Lower lobe of right lung (tissue), 2 donors: ENCODE results near the gene DPP6. TPM values are rescaled to one million over a fixed set of nuclear protein-coding genes. Genes with fewer than 3 reads are reported as not detected.
A peak's percentile ranks its signal among the peaks of the same experiment; 100 is the strongest.
"Not testable (repeated sequence)": the region's sequence is repeated elsewhere in the genome, so short reads cannot be mapped to it uniquely, and the experiment has no call there.

Source experiments
- ATAC-seq, 2 donors: fragments of 200-7000 bp; cut with Tn5 transposase; one replicate each; pipeline ENCODE4 v1.9.1; 2020 to 2022; ENCODE audit warnings: mild to moderate bottlenecking in 2 of 2, moderate library complexity in 2 of 2
- DNase-seq: peaks from one replicate; pipeline ENCODE4 v3.0.0-alpha.2; 2020
- H3K27ac ChIP-seq: fragments of 200-600 bp; one replicate; pipeline ENCODE4 v1.8.0; 2022
- H3K27me3 ChIP-seq: fragments of 200-600 bp; one replicate; pipeline ENCODE4 v1.8.0; 2022; ENCODE audit warnings: low read depth
- H3K36me3 ChIP-seq: fragments of 200-600 bp; one replicate; pipeline ENCODE4 v1.8.0; 2022; ENCODE audit warnings: mild to moderate bottlenecking
- H3K4me1 ChIP-seq: fragments of 200-600 bp; one replicate; pipeline ENCODE4 v1.8.0; 2022
- H3K4me3 ChIP-seq: fragments of 200-600 bp; one replicate; pipeline ENCODE4 v1.8.0; 2022; ENCODE audit warnings: mild to moderate bottlenecking
- H3K9me3 ChIP-seq: fragments of 200-600 bp; one replicate; pipeline ENCODE4 v1.8.0; 2022
- intact Hi-C: fragments of 100-400 bp; cut with DNase I; formaldehyde crosslinking; loops from one replicate; pipeline ENCODE4 v1.11.0; 2022
- total RNA-seq: library from RNA; stranded (reverse); fragmentation: NEBNext Ultra II Directional; extraction: Animal tissue kit (Norgen Biotek cat#: 25700); gene quantifications from one replicate; pipeline ENCODE4 v1.2.1, GENCODE V29; 2021
- TF ChIP-seq, protein P1 (sequence below): fragments of 200-600 bp; IDR thresholded peaks from one replicate; pipeline ENCODE4 v1.8.0; 2022; ENCODE audit warnings: antibody characterized with exemption, mild to moderate bottlenecking
- donor health status: DM: no; HTN: yes; CAD: no; lungs with severe emphysema.

DPP6 gene
- total RNA-seq, 1 donor from 2014 or later, result 0.71 TPM

DNA sequence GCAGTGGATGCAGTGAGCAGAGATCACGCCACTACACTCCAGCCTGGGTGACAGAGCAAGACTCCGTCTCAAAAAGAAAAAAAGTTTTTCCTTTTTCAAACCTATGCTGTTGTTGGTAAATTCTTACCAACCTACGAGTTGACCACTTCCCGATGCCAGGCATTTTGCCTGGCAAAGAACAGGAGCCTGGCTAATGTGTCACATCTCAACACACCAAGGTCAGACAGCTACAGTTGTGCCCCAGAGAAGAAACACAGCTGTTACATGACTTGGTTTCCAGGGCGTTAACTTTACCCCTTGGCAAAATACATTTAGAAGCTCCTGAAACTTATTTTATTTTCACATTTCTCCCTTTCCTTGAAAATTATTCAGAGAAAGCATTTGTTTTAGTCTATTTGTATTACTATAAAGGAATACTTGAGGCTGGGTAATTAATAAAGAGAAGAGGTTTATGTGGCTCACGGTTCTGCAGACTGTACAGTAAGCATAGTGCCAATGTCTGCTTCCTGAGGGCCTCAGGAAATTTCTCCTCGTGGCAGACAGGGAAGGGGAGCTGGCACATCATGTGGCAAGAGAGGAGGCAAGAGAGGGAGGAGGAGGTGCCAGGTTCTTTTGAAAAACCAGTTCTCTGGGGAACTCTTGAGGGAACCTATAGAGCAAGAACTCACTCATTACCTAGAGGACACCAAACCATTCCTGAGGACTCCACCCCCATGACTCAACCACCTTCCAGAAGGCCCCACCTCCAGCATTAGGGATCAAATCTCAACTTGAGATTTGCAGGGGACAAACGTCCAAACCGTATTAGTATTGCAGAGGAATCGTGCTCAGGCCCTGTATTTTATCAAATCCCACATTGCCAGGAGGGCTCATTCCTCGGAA lies 867.4 kb downstream of the DPP6 start:
- ATAC-seq (no peak), DNase-seq (no peak)
- intact Hi-C loops, result no loop called here

DNA sequence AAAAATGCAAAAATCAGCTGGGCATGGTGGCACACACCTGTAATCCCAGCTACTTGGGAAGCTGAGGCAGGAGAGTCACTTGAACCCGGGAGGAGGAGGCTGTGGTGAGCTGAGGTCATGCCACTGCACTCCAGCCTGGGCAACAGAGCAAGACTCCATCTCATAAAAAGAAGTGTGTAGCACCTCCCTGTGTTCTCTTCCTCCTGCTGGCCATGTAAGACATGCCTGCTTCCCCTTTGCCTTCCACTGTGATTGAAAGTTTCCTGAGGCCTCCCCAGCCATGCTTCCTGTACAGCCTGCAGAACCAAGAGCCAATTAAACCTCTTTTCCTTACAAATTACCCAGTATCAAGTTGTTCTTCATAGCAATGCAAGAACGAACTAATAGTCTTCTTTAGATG lies 870.3 kb downstream of the DPP6 start:
- ATAC-seq, H3K36me3 ChIP-seq, H3K27ac ChIP-seq, H3K9me3 ChIP-seq, DNase-seq, H3K4me1 ChIP-seq, H3K4me3 ChIP-seq, intact Hi-C loops, H3K27me3 ChIP-seq: not testable (repeated sequence)

More for the DNA sequence above, 867.4 kb downstream of the DPP6 start:
- no peaks in the 10 kb centered on the region for H3K36me3 ChIP-seq
- no peak overlapping the region for H3K27ac ChIP-seq
- H3K27me3 ChIP-seq, result peaks cover 12% of the 10 kb centered on the region
- TF ChIP-seq, protein P1, sequence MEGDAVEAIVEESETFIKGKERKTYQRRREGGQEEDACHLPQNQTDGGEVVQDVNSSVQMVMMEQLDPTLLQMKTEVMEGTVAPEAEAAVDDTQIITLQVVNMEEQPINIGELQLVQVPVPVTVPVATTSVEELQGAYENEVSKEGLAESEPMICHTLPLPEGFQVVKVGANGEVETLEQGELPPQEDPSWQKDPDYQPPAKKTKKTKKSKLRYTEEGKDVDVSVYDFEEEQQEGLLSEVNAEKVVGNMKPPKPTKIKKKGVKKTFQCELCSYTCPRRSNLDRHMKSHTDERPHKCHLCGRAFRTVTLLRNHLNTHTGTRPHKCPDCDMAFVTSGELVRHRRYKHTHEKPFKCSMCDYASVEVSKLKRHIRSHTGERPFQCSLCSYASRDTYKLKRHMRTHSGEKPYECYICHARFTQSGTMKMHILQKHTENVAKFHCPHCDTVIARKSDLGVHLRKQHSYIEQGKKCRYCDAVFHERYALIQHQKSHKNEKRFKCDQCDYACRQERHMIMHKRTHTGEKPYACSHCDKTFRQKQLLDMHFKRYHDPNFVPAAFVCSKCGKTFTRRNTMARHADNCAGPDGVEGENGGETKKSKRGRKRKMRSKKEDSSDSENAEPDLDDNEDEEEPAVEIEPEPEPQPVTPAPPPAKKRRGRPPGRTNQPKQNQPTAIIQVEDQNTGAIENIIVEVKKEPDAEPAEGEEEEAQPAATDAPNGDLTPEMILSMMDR, result no peak
- no peaks in the 10 kb centered on the region for H3K4me1 ChIP-seq
- no peaks in the 10 kb centered on the region for H3K9me3 ChIP-seq
- H3K4me3 ChIP-seq, result no peak overlapping the region

DNA sequence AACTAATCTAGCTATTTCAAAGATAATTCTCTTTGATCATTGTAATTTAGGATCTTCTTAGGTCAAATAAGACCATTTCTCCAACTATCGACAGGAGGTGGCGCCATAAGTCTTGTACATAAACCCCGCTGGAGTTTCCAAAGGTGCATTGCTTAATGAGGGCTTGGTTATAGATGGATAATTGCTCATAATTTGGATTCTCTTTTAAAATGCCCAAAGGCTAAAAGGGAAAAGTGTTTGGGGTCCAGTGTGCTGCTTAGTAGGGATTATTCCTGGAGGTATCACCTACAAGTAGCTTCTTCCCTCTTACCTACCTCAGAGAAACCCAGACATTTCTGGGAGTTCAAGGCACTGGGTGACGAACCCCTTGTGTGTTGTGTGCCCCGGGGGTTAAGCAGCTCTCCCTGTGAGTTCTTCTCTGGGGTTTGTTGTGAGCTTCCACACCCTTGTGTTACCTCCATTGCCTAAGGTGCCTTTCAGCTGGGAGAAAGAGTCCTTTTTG lies 875.5 kb downstream of the DPP6 start:
- peak overlapping the region; percentile 76 for H3K4me3 ChIP-seq
- intact Hi-C loops, result no loop called here
- DNase-seq (no peak), ATAC-seq (peak; percentile 86 to 90)
- H3K36me3 ChIP-seq, result no peaks in the 10 kb centered on the region
- H3K27me3 ChIP-seq, result no peaks in the 10 kb centered on the region
- peak overlapping the region; percentile 92 for H3K27ac ChIP-seq
- peaks cover 20% of the 10 kb centered on the region for H3K4me1 ChIP-seq
- H3K9me3 ChIP-seq, result no peaks in the 10 kb centered on the region
- TF ChIP-seq, protein P1, result peak; percentile 61

DNA sequence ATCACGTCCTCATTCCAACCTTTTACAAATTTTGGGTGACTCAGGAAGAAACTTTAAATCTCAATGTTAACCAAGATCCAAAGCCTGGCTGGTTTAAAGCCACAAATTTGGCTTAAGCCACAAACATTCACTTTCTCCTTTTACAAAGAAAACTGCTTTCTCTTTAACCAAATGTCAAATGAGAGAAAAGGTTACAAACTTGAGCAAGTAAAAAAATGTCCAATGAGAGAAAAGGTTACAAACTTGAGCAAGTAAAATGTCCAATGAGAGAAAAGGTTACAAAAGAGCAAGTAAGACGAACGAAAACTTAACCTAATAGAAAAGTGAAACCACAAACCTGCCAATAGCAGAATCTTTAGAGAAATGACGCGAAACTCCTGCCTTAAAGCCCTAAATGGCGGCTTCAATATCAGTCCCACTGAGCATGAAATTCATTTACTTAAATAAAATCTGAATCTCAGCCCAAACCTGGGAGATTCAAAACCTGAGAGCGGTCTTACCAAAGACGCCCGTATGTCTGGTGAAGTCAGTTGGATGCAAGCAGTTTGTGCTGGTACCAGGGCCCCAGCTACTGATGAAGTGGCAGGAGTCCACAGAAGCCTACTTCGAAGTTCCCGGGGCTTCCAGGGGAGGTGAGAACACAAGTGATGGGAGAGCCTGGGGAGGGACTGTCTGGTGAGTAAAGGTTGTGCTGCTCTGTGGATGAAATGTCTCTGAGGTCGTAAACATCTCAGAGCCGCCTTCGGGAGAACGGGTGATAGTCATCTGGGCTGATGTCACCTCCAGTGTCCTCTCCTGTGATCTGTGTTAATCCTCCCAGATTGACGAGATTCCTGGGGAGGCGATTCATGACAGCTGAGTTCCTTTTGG lies 876.2 kb downstream of the DPP6 start:
- DNase-seq, result no peak
- peak overlapping the region; percentile 76 for H3K4me3 ChIP-seq
- no peaks in the 10 kb centered on the region for H3K36me3 ChIP-seq
- H3K27ac ChIP-seq, result peak overlapping the region; percentile 92
- TF ChIP-seq, protein P1, result no peak
- no peaks in the 10 kb centered on the region for H3K27me3 ChIP-seq
- peak; percentile 89 to 96 for ATAC-seq
- H3K9me3 ChIP-seq, result no peaks in the 10 kb centered on the region
- peaks cover 20% of the 10 kb centered on the region for H3K4me1 ChIP-seq
- intact Hi-C loops, result no loop called here

DNA sequence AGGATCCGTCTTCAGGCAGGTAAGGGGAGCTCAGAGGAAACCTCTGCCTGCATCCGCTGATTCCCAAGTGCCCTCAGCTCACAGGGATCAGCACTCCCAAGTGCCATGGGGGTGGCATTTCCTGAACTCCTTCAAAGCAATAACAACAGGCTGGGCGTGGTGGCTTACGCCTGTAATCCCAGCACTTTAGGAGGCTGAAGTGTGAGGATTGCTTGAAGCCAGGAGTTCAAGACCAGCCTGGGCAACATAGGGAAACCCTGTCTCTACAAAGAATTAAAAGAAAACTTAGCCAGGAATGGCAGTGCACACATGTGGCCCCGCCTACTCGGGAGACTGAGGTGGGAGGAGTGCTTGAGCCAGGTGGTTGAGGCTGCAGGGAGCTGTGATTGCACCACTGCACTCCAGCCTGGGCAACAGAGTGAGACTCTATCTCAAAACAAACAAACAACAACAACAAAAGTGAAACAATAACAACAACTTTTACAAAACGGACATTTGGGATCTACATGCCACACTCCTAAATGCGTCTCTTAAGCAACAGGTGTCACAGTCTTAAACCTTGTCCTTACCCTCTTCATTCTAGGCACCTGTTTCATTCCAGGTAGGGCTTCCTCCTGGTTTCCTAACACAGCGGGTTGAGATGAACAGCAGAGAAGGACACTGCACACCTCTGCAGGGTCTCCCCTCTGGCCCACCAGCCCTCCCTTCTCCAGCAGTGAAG lies 877.0 kb downstream of the DPP6 start:
- H3K4me3 ChIP-seq, result peak overlapping the region; percentile 76
- intact Hi-C loops, result no loop called here
- no peaks in the 10 kb centered on the region for H3K36me3 ChIP-seq
- ATAC-seq (peak; percentile 44 to 60), DNase-seq (no peak)
- no peaks in the 10 kb centered on the region for H3K27me3 ChIP-seq
- peak overlapping the region; percentile 92 for H3K27ac ChIP-seq
- TF ChIP-seq, protein P1, result no peak
- H3K9me3 ChIP-seq, result peaks cover 2% of the 10 kb centered on the region
- H3K4me1 ChIP-seq, result peaks cover 20% of the 10 kb centered on the region
